ENCODE data around the gene ROGDI. TPM values are rescaled to one million over a fixed set of nuclear protein-coding genes. Genes with fewer than 3 reads are reported as not detected.
A peak's percentile ranks its signal among the peaks of the same experiment; 100 is the strongest.
"Not testable (repeated sequence)": the region's sequence is repeated elsewhere in the genome, so short reads cannot be mapped to it uniquely, and the experiment has no call there.

The ROGDI gene
- total RNA-seq, 1 donor from 2014 or later, result 39.3 TPM

DNA sequence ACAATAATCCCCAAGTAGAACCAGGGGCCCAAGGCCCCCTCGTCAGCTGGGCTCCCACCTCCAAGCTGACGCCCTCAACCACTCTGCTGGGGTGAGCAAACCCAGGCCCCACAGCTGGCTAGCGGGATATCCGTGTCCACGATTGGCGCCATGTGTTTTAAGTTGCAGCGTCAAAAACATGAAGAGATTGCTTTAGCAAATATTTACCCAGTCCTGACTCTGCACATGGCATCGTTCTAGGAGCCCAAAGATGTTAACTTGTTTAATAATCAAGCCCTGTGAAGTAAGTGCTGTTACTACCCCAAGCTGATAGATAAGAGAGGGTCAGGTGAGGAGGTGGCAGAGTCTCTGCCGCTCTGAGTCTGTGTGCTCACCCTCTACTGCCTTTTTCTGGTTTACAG is 13.9 kb downstream of the ROGDI start:
- TF ChIP-seq, protein P1, sequence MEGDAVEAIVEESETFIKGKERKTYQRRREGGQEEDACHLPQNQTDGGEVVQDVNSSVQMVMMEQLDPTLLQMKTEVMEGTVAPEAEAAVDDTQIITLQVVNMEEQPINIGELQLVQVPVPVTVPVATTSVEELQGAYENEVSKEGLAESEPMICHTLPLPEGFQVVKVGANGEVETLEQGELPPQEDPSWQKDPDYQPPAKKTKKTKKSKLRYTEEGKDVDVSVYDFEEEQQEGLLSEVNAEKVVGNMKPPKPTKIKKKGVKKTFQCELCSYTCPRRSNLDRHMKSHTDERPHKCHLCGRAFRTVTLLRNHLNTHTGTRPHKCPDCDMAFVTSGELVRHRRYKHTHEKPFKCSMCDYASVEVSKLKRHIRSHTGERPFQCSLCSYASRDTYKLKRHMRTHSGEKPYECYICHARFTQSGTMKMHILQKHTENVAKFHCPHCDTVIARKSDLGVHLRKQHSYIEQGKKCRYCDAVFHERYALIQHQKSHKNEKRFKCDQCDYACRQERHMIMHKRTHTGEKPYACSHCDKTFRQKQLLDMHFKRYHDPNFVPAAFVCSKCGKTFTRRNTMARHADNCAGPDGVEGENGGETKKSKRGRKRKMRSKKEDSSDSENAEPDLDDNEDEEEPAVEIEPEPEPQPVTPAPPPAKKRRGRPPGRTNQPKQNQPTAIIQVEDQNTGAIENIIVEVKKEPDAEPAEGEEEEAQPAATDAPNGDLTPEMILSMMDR (conservative IDR thresholded peaks at IDR 0.05), result no peak
- Mint-ChIP-seq H3K9me3 (no peaks in the 10 kb centered on the region), H3K27ac (peak overlapping the region; percentile 64), H3K36me3 (no peaks in the 10 kb centered on the region), H3K27me3 (no peaks in the 10 kb centered on the region), H3K4me3 (no peak overlapping the region), H3K4me1 (ENCODE audit: unreplicated experiment) (no peaks in the 10 kb centered on the region)
- DNase-seq (ENCODE audit: extremely low spot score, unreplicated experiment), result no peak

DNA sequence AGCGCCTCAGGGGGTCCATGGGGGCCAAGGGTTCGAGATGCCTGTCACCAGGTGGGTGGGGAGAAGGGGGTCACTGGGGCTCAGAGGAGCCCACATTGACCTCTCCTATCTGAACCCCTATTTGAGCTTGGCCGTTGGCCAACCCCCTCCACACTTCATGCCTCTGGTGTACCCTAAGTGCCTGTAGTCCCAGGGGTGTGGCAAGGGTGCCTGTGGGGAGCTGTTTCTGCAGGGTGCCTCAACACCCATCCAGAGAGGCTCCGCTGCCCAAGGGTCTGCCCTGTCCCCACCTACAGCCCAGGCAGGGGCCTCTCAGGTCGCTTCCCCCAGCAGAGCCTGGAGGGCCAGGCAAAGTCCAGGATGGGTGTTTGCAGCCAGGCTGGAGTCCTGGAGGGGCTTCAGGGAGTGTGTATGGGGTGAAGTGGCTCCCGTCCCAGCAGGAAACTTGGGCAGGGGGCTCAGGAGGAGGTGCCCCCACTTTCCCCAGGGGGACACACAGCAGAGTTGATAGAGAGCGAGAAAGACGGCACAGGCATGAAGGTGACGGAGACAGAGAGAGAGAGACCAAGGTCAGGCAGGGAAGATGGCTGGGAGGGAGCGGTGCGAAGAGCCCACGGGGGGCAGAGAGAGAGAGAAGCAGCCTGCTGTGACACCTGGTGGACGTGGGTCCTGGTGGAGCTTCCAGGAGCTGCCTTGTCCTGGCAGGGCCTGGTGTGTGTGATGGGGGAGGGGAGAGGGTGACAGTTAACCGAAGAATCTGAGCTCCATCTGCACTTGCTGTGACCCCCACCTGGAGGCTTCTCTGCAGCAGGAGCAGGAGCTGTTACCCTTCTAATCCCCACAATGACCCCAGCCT is 14.6 kb downstream of the ROGDI start, which contains the start of gene SEPTIN12:
TSS of gene SEPTIN12 (minus strand) at position 719 of the 856 bp plus-strand sequence. CDS start at position 19, 700 bp downstream.
- no peak for DNase-seq (ENCODE audit: extremely low spot score, unreplicated experiment)
- Mint-ChIP-seq H3K27me3 (no peaks in the 10 kb centered on the region), H3K4me3 (no peak within 1 kb of the TSS), H3K4me1 (ENCODE audit: unreplicated experiment) (no peaks in the 10 kb centered on the region), H3K9me3 (no peaks in the 10 kb centered on the region), H3K27ac (peak within 1 kb of the TSS; percentile 70), H3K36me3 (no peaks in the 10 kb centered on the region)
- TF ChIP-seq, protein P1 (conservative IDR thresholded peaks at IDR 0.05), result no peak

DNA sequence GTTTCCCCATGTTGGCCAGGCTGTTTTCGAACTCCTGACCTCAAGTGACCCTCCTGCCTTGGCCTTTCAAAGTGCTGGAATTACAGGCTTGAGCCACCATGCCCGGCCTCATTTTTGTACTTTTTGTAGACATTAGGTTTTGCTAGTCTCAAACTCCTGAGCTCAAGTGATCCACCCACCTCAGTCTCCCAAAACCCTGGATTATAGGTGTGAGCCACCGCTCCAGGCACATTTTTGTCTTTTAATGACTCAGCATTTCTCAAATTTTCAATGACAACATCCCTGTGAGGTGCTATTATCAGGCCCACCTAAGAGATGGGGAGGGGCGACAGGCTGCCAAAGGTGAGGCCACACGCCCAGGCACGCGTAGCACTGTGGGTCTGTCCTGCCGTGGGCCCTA is 15.4 kb downstream of the ROGDI start:
- Mint-ChIP-seq H3K4me1 (ENCODE audit: unreplicated experiment) (no peaks in the 10 kb centered on the region), H3K27ac (peak overlapping the region; percentile 70), H3K27me3 (no peaks in the 10 kb centered on the region), H3K36me3 (no peaks in the 10 kb centered on the region), H3K9me3 (no peaks in the 10 kb centered on the region), H3K4me3 (no peak overlapping the region)
- no peak for DNase-seq (ENCODE audit: extremely low spot score, unreplicated experiment)
- TF ChIP-seq, protein P1 (conservative IDR thresholded peaks at IDR 0.05), result no peak

DNA sequence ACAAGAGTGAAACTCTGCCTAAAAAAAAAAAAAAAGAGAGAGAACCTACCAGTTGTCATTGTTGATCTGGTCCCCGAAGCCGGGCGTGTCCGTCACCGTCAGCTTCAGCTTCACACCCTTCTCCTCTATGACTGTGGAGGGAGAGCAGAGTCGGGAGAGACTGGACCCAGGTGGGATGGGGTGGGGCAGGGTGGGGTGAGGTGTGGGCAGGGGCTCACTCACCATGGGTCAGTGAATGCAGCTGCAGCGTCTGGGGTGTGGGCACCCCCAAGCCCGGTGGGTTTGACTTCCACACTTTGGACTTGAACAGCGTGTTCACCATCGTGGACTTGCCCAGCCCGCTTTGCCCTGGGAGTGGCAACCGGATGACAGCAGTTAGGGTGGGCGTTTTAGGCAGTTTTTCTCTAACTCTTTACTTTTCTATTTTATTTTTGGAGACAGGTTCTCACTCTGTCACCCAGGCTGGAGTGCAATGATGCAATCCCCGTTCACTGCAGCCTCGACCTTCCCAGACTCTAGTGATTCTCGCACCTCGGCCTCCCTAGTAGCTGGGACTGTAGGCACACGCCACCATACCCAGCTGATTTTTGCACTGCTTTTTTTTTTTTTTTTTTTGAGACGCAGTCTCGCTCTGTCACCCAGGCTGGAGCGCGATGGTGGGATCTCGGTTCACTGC is 16.5 kb downstream of the ROGDI start:
- Mint-ChIP-seq H3K27ac (peak overlapping the region; percentile 29), H3K9me3 (no peaks in the 10 kb centered on the region), H3K4me1 (ENCODE audit: unreplicated experiment) (no peaks in the 10 kb centered on the region), H3K4me3 (no peak overlapping the region), H3K36me3 (no peaks in the 10 kb centered on the region), H3K27me3 (no peaks in the 10 kb centered on the region)
- DNase-seq (ENCODE audit: extremely low spot score, unreplicated experiment), result no peak
- TF ChIP-seq, protein P1 (conservative IDR thresholded peaks at IDR 0.05), result no peak

DNA sequence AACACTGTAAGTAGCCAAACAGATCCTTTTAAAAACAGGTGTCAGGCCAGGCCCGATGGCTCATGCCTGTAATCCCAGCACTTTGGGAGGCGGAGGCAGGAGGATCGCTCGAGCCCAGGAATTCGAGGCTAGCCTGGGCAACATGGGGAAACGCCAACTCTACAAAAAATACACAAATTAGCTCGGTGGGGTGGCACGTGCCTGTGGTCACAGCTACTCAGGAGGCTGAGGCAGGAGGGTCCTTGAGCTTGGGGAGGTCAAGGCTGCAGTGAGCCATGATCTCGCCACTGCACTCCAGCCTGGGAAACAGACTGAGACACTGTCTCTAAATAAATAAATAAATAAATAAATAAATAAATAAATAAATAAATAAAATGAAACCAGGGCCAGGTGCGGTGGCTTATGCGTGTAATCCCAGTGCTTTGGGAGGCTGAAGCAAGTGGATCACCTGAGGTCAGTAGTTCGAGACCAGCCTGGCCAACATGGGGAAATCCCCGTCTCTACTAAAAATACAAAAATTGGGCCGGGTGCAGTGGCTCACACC is 17.9 kb downstream of the ROGDI start:
- H3K27me3 Mint-ChIP-seq; DNase-seq (ENCODE audit: extremely low spot score, unreplicated experiment); H3K27ac Mint-ChIP-seq; H3K36me3 Mint-ChIP-seq; H3K4me1 Mint-ChIP-seq (ENCODE audit: unreplicated experiment); H3K9me3 Mint-ChIP-seq; H3K4me3 Mint-ChIP-seq: not testable (repeated sequence)

DNA sequence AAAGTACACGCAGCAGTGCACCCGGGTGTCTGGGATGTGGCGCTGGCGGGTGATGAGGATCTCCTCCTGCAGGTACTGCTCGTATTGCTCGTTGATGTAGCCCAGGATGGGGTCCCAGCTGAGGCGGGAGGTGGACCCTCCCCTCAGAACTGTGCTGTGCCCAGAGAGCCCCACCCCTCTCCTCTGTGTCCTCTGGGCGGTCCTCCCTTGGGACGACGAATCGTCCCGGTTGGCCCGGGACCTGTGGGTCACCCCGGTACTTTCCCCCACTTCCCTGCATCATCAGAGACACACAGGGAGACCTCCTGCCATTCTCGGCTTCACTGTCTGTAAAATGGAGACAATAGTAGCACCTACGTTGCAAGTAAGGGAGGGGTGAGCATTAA is 18.5 kb downstream of the ROGDI start:
- TF ChIP-seq, protein P1 (conservative IDR thresholded peaks at IDR 0.05), result no peak
- Mint-ChIP-seq H3K4me1 (ENCODE audit: unreplicated experiment) (no peaks in the 10 kb centered on the region), H3K4me3 (no peak overlapping the region), H3K9me3 (no peaks in the 10 kb centered on the region), H3K27ac (no peak overlapping the region), H3K27me3 (no peaks in the 10 kb centered on the region), H3K36me3 (no peaks in the 10 kb centered on the region)
- DNase-seq (ENCODE audit: extremely low spot score, unreplicated experiment), result no peak

Measured in type B pancreatic cell (in vitro differentiated cells).